Panc1 (cell line): Measurements from ENCODE around the gene GFRA1.

ENCODE experiments used
- SIN3A ChIP-seq: IDR thresholded peaks from 2 replicates; pipeline ENCODE4 v1.6.1; 2012; ENCODE audit warnings: low read depth, mild to moderate bottlenecking, low read length, moderate library complexity, borderline replicate concordance; ENCODE audit not compliant: insufficient read depth
- TF ChIP-seq, protein P1 (sequence below): fragments of 450-650 bp; IDR thresholded peaks from 2 replicates; pipeline ENCODE4 v1.5.1; 2017; ENCODE audit warnings: mild to moderate bottlenecking

DNA sequence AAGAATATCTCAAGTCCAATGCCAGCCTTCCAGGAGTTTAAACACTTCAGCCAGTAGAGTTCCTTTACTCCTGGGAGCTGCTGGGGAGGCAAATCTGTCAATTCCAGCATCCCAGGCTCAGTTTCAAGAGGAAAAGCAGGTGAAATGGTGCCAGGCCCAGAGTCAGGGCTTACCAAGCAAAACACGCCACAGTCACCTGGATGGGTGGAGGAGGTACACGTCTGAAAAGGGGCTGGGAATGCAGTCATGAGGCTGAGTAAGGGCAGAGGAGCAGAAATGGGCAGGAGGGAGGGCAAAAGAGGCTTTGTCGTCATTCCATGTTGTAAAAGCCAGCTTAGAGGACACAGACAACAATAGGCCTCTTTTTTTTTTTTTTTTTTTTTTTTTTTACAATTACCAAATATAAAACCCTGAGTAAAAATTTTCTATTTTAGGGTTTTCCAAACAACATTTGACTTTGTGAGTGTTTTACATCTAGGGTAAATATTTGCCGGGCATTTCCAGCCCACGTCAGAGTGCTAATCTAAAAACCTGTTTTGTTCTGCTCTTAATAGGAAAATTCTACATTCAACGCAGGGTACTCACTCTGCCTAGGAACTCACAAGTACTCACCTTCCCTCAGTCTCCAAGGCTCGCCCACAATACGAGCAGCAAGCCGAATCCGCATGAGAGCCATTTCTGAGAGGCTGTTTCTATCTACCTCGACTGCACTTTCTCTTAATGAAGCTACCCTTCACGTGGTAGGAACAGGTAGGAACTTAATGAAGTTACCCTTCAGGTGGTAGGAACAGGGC is 21.2 kb downstream of the GFRA1 start:
- TF ChIP-seq, protein P1, sequence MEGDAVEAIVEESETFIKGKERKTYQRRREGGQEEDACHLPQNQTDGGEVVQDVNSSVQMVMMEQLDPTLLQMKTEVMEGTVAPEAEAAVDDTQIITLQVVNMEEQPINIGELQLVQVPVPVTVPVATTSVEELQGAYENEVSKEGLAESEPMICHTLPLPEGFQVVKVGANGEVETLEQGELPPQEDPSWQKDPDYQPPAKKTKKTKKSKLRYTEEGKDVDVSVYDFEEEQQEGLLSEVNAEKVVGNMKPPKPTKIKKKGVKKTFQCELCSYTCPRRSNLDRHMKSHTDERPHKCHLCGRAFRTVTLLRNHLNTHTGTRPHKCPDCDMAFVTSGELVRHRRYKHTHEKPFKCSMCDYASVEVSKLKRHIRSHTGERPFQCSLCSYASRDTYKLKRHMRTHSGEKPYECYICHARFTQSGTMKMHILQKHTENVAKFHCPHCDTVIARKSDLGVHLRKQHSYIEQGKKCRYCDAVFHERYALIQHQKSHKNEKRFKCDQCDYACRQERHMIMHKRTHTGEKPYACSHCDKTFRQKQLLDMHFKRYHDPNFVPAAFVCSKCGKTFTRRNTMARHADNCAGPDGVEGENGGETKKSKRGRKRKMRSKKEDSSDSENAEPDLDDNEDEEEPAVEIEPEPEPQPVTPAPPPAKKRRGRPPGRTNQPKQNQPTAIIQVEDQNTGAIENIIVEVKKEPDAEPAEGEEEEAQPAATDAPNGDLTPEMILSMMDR: no peak
- TF ChIP-seq SIN3A: no peak
